OCI-LY7 (cell line): ENCODE measurements around the gene FTO. TPM values are rescaled to one million over a fixed set of nuclear protein-coding genes. Genes with fewer than 3 reads are reported as not detected.

ENCODE experiments used
- BruUV-seq: library from RNA; stranded (reverse); fragments of 400-500 nt; replicated peaks from 2 replicates; lab custom pipeline; 2021; lab: Mats Ljungman, UMichigan
- CTCF ChIA-PET: fragments of 300-600 bp; sonication (Branson Sonifier 250); formaldehyde crosslinking; loops from one replicate; lab custom pipeline; 2022; ENCODE audit warnings: antibody characterized with exemption; ENCODE audit not compliant: unreplicated experiment; lab: Charles Lee
- POLR2A ChIA-PET: fragments of 300-600 bp; sonication (Branson Sonifier 250); formaldehyde crosslinking; loops from one replicate; lab custom pipeline; 2022; ENCODE audit warnings: antibody characterized with exemption; lab: Charles Lee
- DNase-seq: peaks from one replicate; pipeline ENCODE4 v3.0.0-alpha.2; 2015; ENCODE audit warnings: low spot score
- H2AFZ ChIP-seq: fragments of 200-600 bp; sonication (generic), shearing (Covaris generic); 2 replicates; pipeline ENCODE4 v1.6.1; 2014; ENCODE audit warnings: mild to moderate bottlenecking, antibody characterized with exemption, low read length, moderate library complexity
- H3K27ac ChIP-seq: fragments of 200-600 bp; sonication (generic); 2 replicates; pipeline ENCODE4 v1.5.1; 2014; ENCODE audit warnings: mixed run types, low read depth, mild to moderate bottlenecking, moderate library complexity, low read length, inconsistent platforms; ENCODE audit not compliant: poor library complexity, severe bottlenecking
- H3K36me3 ChIP-seq: fragments of 200-600 bp; sonication (generic); 2 replicates; pipeline ENCODE4 v1.6.1; 2014; ENCODE audit warnings: mild to moderate bottlenecking, antibody characterized with exemption, low read length, moderate library complexity, mixed read lengths; ENCODE audit not compliant: insufficient read depth
- H3K4me1 ChIP-seq: fragments of 200-600 bp; sonication (generic); 2 replicates; pipeline ENCODE4 v1.5.1; 2014; ENCODE audit warnings: mild to moderate bottlenecking, low read length; ENCODE audit not compliant: insufficient read depth, poor library complexity, severe bottlenecking
- H3K4me2 ChIP-seq: fragments of 200-600 bp; sonication (generic); 2 replicates; pipeline ENCODE4 v1.6.1; 2014; ENCODE audit warnings: mild to moderate bottlenecking, low read length
- H3K4me3 ChIP-seq: fragments of 200-600 bp; sonication (generic); 2 replicates; pipeline ENCODE4 v1.5.1; 2014; ENCODE audit warnings: mild to moderate bottlenecking, low read depth, low read length; ENCODE audit not compliant: poor library complexity, severe bottlenecking
- H3K79me2 ChIP-seq: fragments of 200-600 bp; sonication (generic); 2 replicates; pipeline ENCODE4 v1.6.1; 2016; ENCODE audit warnings: low read depth, mild to moderate bottlenecking, low read length, moderate library complexity, mixed read lengths; ENCODE audit not compliant: insufficient read depth
- H3K9me2 ChIP-seq: fragments of 200-600 bp; sonication (generic); 2 replicates; pipeline ENCODE4 v1.6.1; 2016; ENCODE audit warnings: mild to moderate bottlenecking, low read length, mixed read lengths; ENCODE audit not compliant: insufficient read depth
- H3K9me3 ChIP-seq: fragments of 200-600 bp; sonication (generic); 2 replicates; pipeline ENCODE4 v1.6.1; 2014; ENCODE audit warnings: mild to moderate bottlenecking, mixed run types, low read length, mixed read lengths
- H4K20me1 ChIP-seq: fragments of 200-600 bp; sonication (generic); 2 replicates; pipeline ENCODE4 v1.6.1; 2014; ENCODE audit warnings: mild to moderate bottlenecking, antibody characterized with exemption, low read length, moderate library complexity, mixed read lengths; ENCODE audit not compliant: insufficient read depth
- CTCF ChIP-seq: fragments of 200-600 bp; sonication (generic); conservative IDR thresholded peaks from 2 replicates; pipeline ENCODE4 v1.5.1; 2014; ENCODE audit warnings: mild to moderate bottlenecking, antibody characterized with exemption, low read length, moderate library complexity, mixed read lengths
- EZH2phosphoT487 ChIP-seq: fragments of 200-600 bp; sonication (generic); IDR thresholded peaks from 2 replicates; pipeline ENCODE4 v1.6.1; 2018; ENCODE audit warnings: low read depth, borderline replicate concordance, mild to moderate bottlenecking, mixed run types, antibody characterized with exemption, low read length, moderate library complexity, mixed read lengths
- intact Hi-C: fragments of 100-400 bp; cut with micrococcal nuclease; formaldehyde crosslinking; loops from one replicate; pipeline ENCODE4 v1.10.0; 2022; ENCODE audit not compliant: unreplicated experiment
- total RNA-seq, 2 experiments: library from RNA; depleted of rRNA in 1 of 2; stranded (reverse); fragments of >200 nt in 1 of 2; shearing (Covaris generic) in 1 of 2; gene quantifications; 2 replicates each; pipeline ENCODE4 v1.2.3, GENCODE V29; 2014 to 2022

The FTO gene
- total RNA-seq, 2 experiments from 2014 or later: 57.1 to 68.0 TPM

DNA sequence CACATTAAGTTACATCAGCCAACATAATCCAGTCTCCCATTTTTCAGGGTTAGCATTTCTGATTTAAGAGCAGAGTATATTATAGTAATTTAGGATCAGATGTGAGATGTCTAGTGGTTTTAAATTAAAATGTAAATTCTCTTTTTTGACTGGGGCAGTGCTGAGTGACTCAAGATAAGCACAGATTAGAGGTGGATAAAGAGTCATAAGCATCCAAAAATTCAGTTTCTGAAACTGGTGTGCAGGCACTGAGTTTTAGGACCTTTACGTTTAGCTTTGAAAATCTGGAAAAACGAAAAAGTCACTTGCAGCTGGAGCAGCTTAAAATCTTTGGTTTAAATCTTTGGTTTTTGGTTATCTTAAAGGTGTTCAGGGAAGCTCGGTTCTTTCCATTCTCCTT is 190.7 kb downstream of the FTO start:
- Histone ChIP-seq H3K4me3 (no peak overlapping the region), H3K9me2 (no peaks in the 10 kb centered on the region), H3K4me1 (no peaks in the 10 kb centered on the region), H3K9me3 (no peaks in the 10 kb centered on the region), H3K4me2 (no peak overlapping the region), H2AFZ (no peak overlapping the region), H3K27ac (no peak overlapping the region), H3K36me3 (no peaks in the 10 kb centered on the region), H3K79me2 (no peaks in the 10 kb centered on the region), H4K20me1 (no peaks in the 10 kb centered on the region)
- TF ChIP-seq EZH2phosphoT487 (no peak), CTCF (no peak)
- DNase-seq: no peak
- no TSS peak for BruUV-seq
- ChIA-PET CTCF (no interaction called here), POLR2A (interaction anchor here (0.6 kb wide), 1 partner anchor 8 kb away, joined by 3 read pairs; no protein-coding TSS in a partner anchor)
- intact Hi-C loops: no loop called here

GRCh38 chr16:53895433-53895832 is 191.5 kb downstream of the FTO start:
- H2AFZ ChIP-seq: no peak overlapping the region
- H4K20me1 ChIP-seq: no peaks in the 10 kb centered on the region
- no peaks in the 10 kb centered on the region for H3K4me1 ChIP-seq
- H3K9me2 ChIP-seq: no peaks in the 10 kb centered on the region
- H3K9me3 ChIP-seq: no peaks in the 10 kb centered on the region
- H3K36me3 ChIP-seq: no peaks in the 10 kb centered on the region
- ChIA-PET POLR2A (no interaction called here), CTCF (no interaction called here)
- TF ChIP-seq EZH2phosphoT487: no peak
- TF ChIP-seq CTCF: no peak
- no peak overlapping the region for H3K4me2 ChIP-seq
- BruUV-seq: no TSS peak
- H3K27ac ChIP-seq: no peak overlapping the region
- DNase-seq: no peak
- no peaks in the 10 kb centered on the region for H3K79me2 ChIP-seq
- no peak overlapping the region for H3K4me3 ChIP-seq
- intact Hi-C loops: no loop called here

GRCh38 chr16:53895851-53896250 is 191.9 kb downstream of the FTO start:
- ChIA-PET POLR2A (no interaction called here), CTCF (no interaction called here)
- Histone ChIP-seq H2AFZ (no peak overlapping the region), H4K20me1 (no peaks in the 10 kb centered on the region), H3K4me3 (no peak overlapping the region), H3K9me2 (no peaks in the 10 kb centered on the region), H3K4me1 (no peaks in the 10 kb centered on the region), H3K9me3 (no peaks in the 10 kb centered on the region), H3K36me3 (no peaks in the 10 kb centered on the region), H3K27ac (no peak overlapping the region), H3K4me2 (no peak overlapping the region), H3K79me2 (no peaks in the 10 kb centered on the region)
- DNase-seq: no peak
- no TSS peak for BruUV-seq
- TF ChIP-seq EZH2phosphoT487 (no peak), CTCF (no peak)
- intact Hi-C loops: no loop called here
